K562 (cell line): ENCODE data around the gene SCYL1. TPM values are rescaled to one million over a fixed set of nuclear protein-coding genes. Genes with fewer than 3 reads are reported as not detected.

ENCODE experiments used
- CEBPB ChIP-seq: fragments of 450-650 bp; IDR thresholded peaks from 2 replicates; pipeline ENCODE4 v1.6.1; 2016; ENCODE audit warnings: missing genetic modification characterization, missing compliant biosample characterization
- CHCHD3 ChIP-seq: fragments of 250-450 bp; sonication (Bioruptor Pico); IDR thresholded peaks from 2 replicates; pipeline ENCODE4 v2.1.2; 2022; ENCODE audit warnings: mild to moderate bottlenecking
- ELK1 ChIP-seq: sonication (generic); formaldehyde crosslinking; IDR thresholded peaks from 2 replicates; pipeline ENCODE4 v1.8.1; 2022; ENCODE audit warnings: missing genetic modification reagents
- FOXM1 ChIP-seq, 2 experiments: fragments of 450-650 bp in 1 of 2; sonication (generic) in 1 of 2; formaldehyde crosslinking in 1 of 2; IDR thresholded peaks; 2 replicates each; pipeline versions ENCODE4 v1.6.1 to v1.9.0; 2017 to 2022; ENCODE audit warnings: low read depth in 2 of 2, mild to moderate bottlenecking in 2 of 2, missing genetic modification reagents in 1 of 2, moderate library complexity in 1 of 2
- GABPA ChIP-seq: fragments of 200-800 bp; sonication (Bioruptor generic); conservative IDR thresholded peaks from 2 replicates; pipeline ENCODE4 v1.6.1; 2016; ENCODE audit warnings: low read depth, missing genetic modification characterization, missing compliant biosample characterization
- JUND ChIP-seq, 2 experiments: IDR thresholded peaks; 2 replicates in 1 of 2; 3 replicates in 1 of 2; pipeline ENCODE4 v1.6.1; 2011; ENCODE audit warnings: borderline replicate concordance in 2 of 2, low read depth in 2 of 2, low read length in 2 of 2, improper control_type of control experiment in 1 of 2, missing biosample characterization in 1 of 2, missing genetic modification characterization in 1 of 2, missing genetic modification reagents in 1 of 2
- NCOA1 ChIP-seq: fragments of 450-650 bp; IDR thresholded peaks from 2 replicates; pipeline ENCODE4 v1.6.1; 2016; ENCODE audit warnings: low read depth
- NRF1 ChIP-seq, 2 experiments: fragments of 450-650 bp; IDR thresholded peaks in 1 of 2; conservative IDR thresholded peaks in 1 of 2; 2 replicates each; pipeline ENCODE4 v1.6.1; 2014; ENCODE audit warnings: mild to moderate bottlenecking in 2 of 2
- PHF20 ChIP-seq: fragments of 450-650 bp; IDR thresholded peaks from 2 replicates; pipeline ENCODE4 v1.6.1; 2018; ENCODE audit not compliant: partially characterized antibody
- RBM25 ChIP-seq: fragments of 200-400 bp; formaldehyde crosslinking; IDR thresholded peaks from 2 replicates; pipeline ENCODE4 v1.6.1; 2018; ENCODE audit warnings: low read length, low read depth, moderate library complexity; ENCODE audit not compliant: severe bottlenecking
- SIRT6 ChIP-seq: IDR thresholded peaks from one replicate; pipeline ENCODE4 v1.6.1; 2012; ENCODE audit warnings: low read depth, mild to moderate bottlenecking, control low read depth, inconsistent platforms, low read length, moderate library complexity
- SRSF9 ChIP-seq: fragments of 200-400 bp; formaldehyde crosslinking; IDR thresholded peaks from 2 replicates; pipeline ENCODE4 v1.6.1; 2017; ENCODE audit warnings: low read depth, low read length, borderline replicate concordance
- TCF3 ChIP-seq: sonication (generic); formaldehyde crosslinking; IDR thresholded peaks from 2 replicates; pipeline ENCODE4 v1.4.0; 2020; ENCODE audit warnings: mild to moderate bottlenecking, missing genetic modification reagents
- THRAP3 ChIP-seq: fragments of 450-650 bp; IDR thresholded peaks from 2 replicates; pipeline ENCODE4 v1.6.1; 2016; ENCODE audit warnings: mild to moderate bottlenecking, inconsistent platforms, borderline replicate concordance
- ZC3H8 ChIP-seq: fragments of 450-650 bp; IDR thresholded peaks from 2 replicates; pipeline ENCODE4 v1.6.1; 2017
- ZNF184 ChIP-seq: sonication (generic); formaldehyde crosslinking; IDR thresholded peaks from 2 replicates; pipeline ENCODE4 v1.5.0; 2020; ENCODE audit warnings: missing genetic modification reagents
- ZNF699 ChIP-seq: fragments of 250-450 bp; sonication (Bioruptor Pico); IDR thresholded peaks from 2 replicates; pipeline ENCODE4 v1.8.0; 2021; ENCODE audit warnings: mild to moderate bottlenecking, moderate library complexity; ENCODE audit not compliant: insufficient replicate concordance
- polyA plus RNA-seq, 8 experiments: library from polyadenylated mRNA; depleted of rRNA in 4 of 8; stranded (reverse) in 5 of 8; unstranded in 3 of 8; fragments of >200 nt; fragmentation: Nextera tagmentation in 2 of 8; fragmentation: Illumina TruSeq in 1 of 8; extraction: Ambion mirVana in 2 of 8; extraction: Trizol in 1 of 8; gene quantifications; 2 replicates each; pipeline versions ENCODE4 v1.2.1 to v1.2.3, GENCODE V29; 2011 to 2014; ENCODE audit warnings: inconsistent platforms in 1 of 8, missing spikeins in 1 of 8
- total RNA-seq, 7 experiments: library from RNA; depleted of rRNA in 6 of 7; stranded (reverse); fragments of >200 nt in 6 of 7; fragmentation: Illumina TruSeq in 2 of 7; extraction: Trizol in 2 of 7; gene quantifications; 2 replicates each; pipeline versions ENCODE4 v1.2.1 to v1.2.3, GENCODE V29; 2011 to 2021; ENCODE audit warnings: low replicate concordance in 1 of 7
- TF ChIP-seq, protein P1 (sequence below): IDR thresholded peaks from 2 replicates; pipeline ENCODE4 v1.6.1; 2012; ENCODE audit warnings: low read depth, low read length, improper control_type of control experiment, borderline replicate concordance
- TF ChIP-seq, protein P2 (sequence below): fragments of 450-650 bp; conservative IDR thresholded peaks from 2 replicates; pipeline ENCODE4 v1.6.1; 2016; ENCODE audit warnings: missing genetic modification characterization, low read depth, mild to moderate bottlenecking, missing compliant biosample characterization, moderate library complexity
- TF ChIP-seq, protein P3 (sequence below): fragments of 450-650 bp; conservative IDR thresholded peaks from 2 replicates; pipeline ENCODE4 v1.6.1; 2016; ENCODE audit warnings: missing genetic modification characterization, low read depth, mild to moderate bottlenecking, control low read depth, missing compliant biosample characterization

Gene SCYL1
- total and polyA plus RNA-seq, 9 of the 15 experiments (the other 6 are each of a cell fraction or from before 2014, with no cell fraction given), result 1.9 to 145 (median 57.6) TPM

- TF ChIP-seq JUND (IDR thresholded peaks at IDR 0.05; ENCODE audit: borderline replicate concordance, low read depth, low read length) (peak; percentile 42; the same call in 1 of the 2 replicates), JUND (tag; IDR thresholded peaks at IDR 0.05; ENCODE audit: borderline replicate concordance, low read depth, low read length) (peak; percentile 39; the same call in 2 of the 3 replicates), CEBPB (tag) (no peak), SRSF9 (no peak), NRF1 (conservative IDR thresholded peaks at IDR 0.05 in 1 of 2, IDR thresholded peaks at IDR 0.05 in 1 of 2) (no peak), PHF20 (no peak), TCF3 (peak; percentile 97), ZNF699 (CRISPR knock-in tag) (no peak), THRAP3 (no peak), SIRT6 (no peak), NCOA1 (no peak; the same call in 1 of the 2 replicates), ZNF184 (CRISPR knock-in tag) (no peak), RBM25 (peak; percentile 99), FOXM1 (IDR thresholded peaks at IDR 0.05; ENCODE audit: low read depth) (peak; percentile 74), FOXM1 (CRISPR knock-in tag; IDR thresholded peaks at IDR 0.05; ENCODE audit: low read depth) (no peak; the same call in 1 of the 2 replicates), ZC3H8 (no peak), CHCHD3 (CRISPR knock-in tag) (peak; percentile 44; the same call in 1 of the 2 replicates), ELK1 (no peak), GABPA (no peak)
- TF ChIP-seq, protein P1, sequence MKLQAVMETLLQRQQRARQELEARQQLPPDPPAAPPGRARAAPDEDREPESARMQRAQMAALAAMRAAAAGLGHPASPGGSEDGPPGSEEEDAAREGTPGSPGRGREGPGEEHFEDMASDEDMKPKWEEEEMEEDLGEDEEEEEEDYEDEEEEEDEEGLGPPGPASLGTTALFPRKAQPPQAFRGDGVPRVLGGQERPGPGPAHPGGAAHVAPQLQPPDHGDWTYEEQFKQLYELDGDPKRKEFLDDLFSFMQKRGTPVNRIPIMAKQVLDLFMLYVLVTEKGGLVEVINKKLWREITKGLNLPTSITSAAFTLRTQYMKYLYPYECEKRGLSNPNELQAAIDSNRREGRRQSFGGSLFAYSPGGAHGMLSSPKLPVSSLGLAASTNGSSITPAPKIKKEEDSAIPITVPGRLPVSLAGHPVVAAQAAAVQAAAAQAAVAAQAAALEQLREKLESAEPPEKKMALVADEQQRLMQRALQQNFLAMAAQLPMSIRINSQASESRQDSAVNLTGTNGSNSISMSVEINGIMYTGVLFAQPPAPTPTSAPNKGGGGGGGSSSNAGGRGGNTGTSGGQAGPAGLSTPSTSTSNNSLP, result no peak
- TF ChIP-seq, protein P2, sequence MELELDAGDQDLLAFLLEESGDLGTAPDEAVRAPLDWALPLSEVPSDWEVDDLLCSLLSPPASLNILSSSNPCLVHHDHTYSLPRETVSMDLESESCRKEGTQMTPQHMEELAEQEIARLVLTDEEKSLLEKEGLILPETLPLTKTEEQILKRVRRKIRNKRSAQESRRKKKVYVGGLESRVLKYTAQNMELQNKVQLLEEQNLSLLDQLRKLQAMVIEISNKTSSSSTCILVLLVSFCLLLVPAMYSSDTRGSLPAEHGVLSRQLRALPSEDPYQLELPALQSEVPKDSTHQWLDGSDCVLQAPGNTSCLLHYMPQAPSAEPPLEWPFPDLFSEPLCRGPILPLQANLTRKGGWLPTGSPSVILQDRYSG (tag), result peak; percentile 33; the same call in 1 of the 2 replicates
- TF ChIP-seq, protein P3, sequence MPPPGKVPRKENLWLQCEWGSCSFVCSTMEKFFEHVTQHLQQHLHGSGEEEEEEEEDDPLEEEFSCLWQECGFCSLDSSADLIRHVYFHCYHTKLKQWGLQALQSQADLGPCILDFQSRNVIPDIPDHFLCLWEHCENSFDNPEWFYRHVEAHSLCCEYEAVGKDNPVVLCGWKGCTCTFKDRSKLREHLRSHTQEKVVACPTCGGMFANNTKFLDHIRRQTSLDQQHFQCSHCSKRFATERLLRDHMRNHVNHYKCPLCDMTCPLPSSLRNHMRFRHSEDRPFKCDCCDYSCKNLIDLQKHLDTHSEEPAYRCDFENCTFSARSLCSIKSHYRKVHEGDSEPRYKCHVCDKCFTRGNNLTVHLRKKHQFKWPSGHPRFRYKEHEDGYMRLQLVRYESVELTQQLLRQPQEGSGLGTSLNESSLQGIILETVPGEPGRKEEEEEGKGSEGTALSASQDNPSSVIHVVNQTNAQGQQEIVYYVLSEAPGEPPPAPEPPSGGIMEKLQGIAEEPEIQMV (tag), result no peak
These were observed 50.1 kb downstream of the SCYL1 start (continued) for GRCh38 chr11:65574811-65575567.
